Prostate gland (tissue), 2 donors: ENCODE data around the gene HIP1R. TPM values are rescaled to one million over a fixed set of nuclear protein-coding genes. Genes with fewer than 3 reads are reported as not detected.

Experiments used
- DNase-seq: peaks from one replicate; pipeline ENCODE4 v3.0.0-alpha.2; 2019; ENCODE audit warnings: low spot score
- H3K27ac ChIP-seq, 2 donors: fragments of 200-600 bp; sonication (generic); 2 replicates each; pipeline ENCODE4 v1.5.1; 2017 to 2019
- H3K27me3 ChIP-seq: fragments of 200-600 bp; sonication (generic); replicated peaks from 2 replicates; pipeline ENCODE4 v1.5.1; 2019; ENCODE audit not compliant: insufficient read depth
- H3K36me3 ChIP-seq, 2 donors: fragments of 200-600 bp; sonication (generic); 1 replicate in 1 of 2; 2 replicates in 1 of 2; pipeline versions ENCODE4 v1.5.1 to v1.8.1; 2017 to 2019
- H3K4me1 ChIP-seq: fragments of 200-600 bp; sonication (generic); replicated peaks from 2 replicates; pipeline ENCODE4 v1.5.1; 2019
- H3K4me3 ChIP-seq, 2 donors: fragments of 200-600 bp; sonication (generic); 2 replicates each; pipeline ENCODE4 v1.5.1; 2017 to 2019
- H3K9me3 ChIP-seq: fragments of 200-600 bp; sonication (generic); 2 replicates; pipeline ENCODE4 v1.5.1; 2017
- CTCF ChIP-seq, 4 experiments: fragments of 200-600 bp in 2 of 4; fragments of 450-650 bp in 2 of 4; sonication (generic) in 2 of 4; IDR thresholded peaks; 1 replicate in 3 of 4; 2 replicates in 1 of 4; pipeline ENCODE4 v1.5.1; 2016 to 2019; ENCODE audit warnings: antibody characterized with exemption in 4 of 4, mild to moderate bottlenecking in 2 of 4, moderate library complexity in 2 of 4
- POLR2A ChIP-seq: fragments of 450-650 bp; IDR thresholded peaks from one replicate; pipeline ENCODE4 v1.6.1; 2016; ENCODE audit warnings: antibody characterized with exemption, mild to moderate bottlenecking
- POLR2AphosphoS5 ChIP-seq: sonication (generic); formaldehyde crosslinking; IDR thresholded peaks from one replicate; pipeline ENCODE4 v1.6.1; 2017; ENCODE audit warnings: antibody characterized with exemption
- WGBS: methylation state at CpG from one replicate; pipeline ENCODE4 v1.1.5; 2018; 5-methylcytosine and 5-hydroxymethylcytosine counted together
- intact Hi-C: fragments of 100-400 bp; cut with DNase I; formaldehyde crosslinking; loops from one replicate; pipeline ENCODE4 v1.14.2; 2022
- total RNA-seq, 2 donors: library from RNA; depleted of rRNA; stranded (reverse); fragments of >200 nt; gene quantifications; one replicate each; pipeline ENCODE4 v1.1.0, GENCODE V29; 2016

The HIP1R gene
- total RNA-seq, 2 donors from 2014 or later, result 45.1 to 79.3 TPM

- Histone ChIP-seq H3K27ac (peak overlapping the region; percentile 33 to 55), H3K4me1 (peaks cover 6% of the 10 kb centered on the region), H3K36me3 (no peaks in the 10 kb centered on the region), H3K4me3 (no peak overlapping the region), H3K27me3 (no peaks in the 10 kb centered on the region), H3K9me3 (no peaks in the 10 kb centered on the region)
- TF ChIP-seq CTCF (IDR thresholded peaks at IDR 0.05), result no peak
- no peak for TF ChIP-seq POLR2A
- no peak for TF ChIP-seq POLR2AphosphoS5
- 77% methylated on average over 22 of the region's 22 CpGs for WGBS
- DNase-seq, result no peak
- intact Hi-C loops, result no loop called here
Observed at GRCh38 chr12:122837306-122838265, 2.3 kb downstream of the HIP1R start.

GRCh38 chr12:122838841-122839240, 3.6 kb downstream of the HIP1R start:
- Histone ChIP-seq H3K27me3 (no peaks in the 10 kb centered on the region), H3K9me3 (no peaks in the 10 kb centered on the region), H3K4me1 (peaks cover 6% of the 10 kb centered on the region), H3K36me3 (no peaks in the 10 kb centered on the region), H3K27ac (peak overlapping the region in 1 of 2 donors; percentile 55), H3K4me3 (no peak overlapping the region)
- no peak for DNase-seq
- no peak for TF ChIP-seq CTCF (IDR thresholded peaks at IDR 0.05)
- TF ChIP-seq POLR2AphosphoS5, result no peak
- 80% methylated on average over 5 of the region's 5 CpGs for WGBS
- intact Hi-C loops, result no loop called here

- Histone ChIP-seq H3K4me1 (peaks cover 6% of the 10 kb centered on the region), H3K36me3 (no peaks in the 10 kb centered on the region), H3K4me3 (no peak overlapping the region), H3K9me3 (no peaks in the 10 kb centered on the region), H3K27ac (no peak overlapping the region), H3K27me3 (no peaks in the 10 kb centered on the region)
- TF ChIP-seq CTCF (IDR thresholded peaks at IDR 0.05) (no peak), POLR2AphosphoS5 (no peak), POLR2A (no peak)
- DNase-seq, result no peak
- 89% methylated on average over 18 of the region's 18 CpGs for WGBS
- intact Hi-C loops, result loop anchor here (5.0 kb wide), 1 partner anchor 48 kb away; no protein-coding TSS in a partner anchor
Observed at GRCh38 chr12:122839907-122840554, 4.8 kb downstream of the HIP1R start.

GRCh38 chr12:122840580-122841513, 5.6 kb downstream of the HIP1R start:
- H3K4me3 ChIP-seq, result no peak overlapping the region
- H3K36me3 ChIP-seq, result no peaks in the 10 kb centered on the region
- TF ChIP-seq POLR2AphosphoS5, result no peak
- no peak for TF ChIP-seq CTCF (IDR thresholded peaks at IDR 0.05)
- TF ChIP-seq POLR2A, result no peak
- no peak for DNase-seq
- intact Hi-C loops, result loop anchor here (5.0 kb wide), 1 partner anchor 49 kb away; no protein-coding TSS in a partner anchor
- peak overlapping the region; percentile 45 to 56 for H3K27ac ChIP-seq
- WGBS, result 54% methylated on average over 26 of the region's 26 CpGs
- peaks cover 6% of the 10 kb centered on the region for H3K4me1 ChIP-seq
- no peaks in the 10 kb centered on the region for H3K9me3 ChIP-seq
- no peaks in the 10 kb centered on the region for H3K27me3 ChIP-seq
